ENCODE data around the gene SHROOM2.
"Not testable (repeated sequence)": the region's sequence is repeated elsewhere in the genome, so short reads cannot be mapped to it uniquely, and the experiment has no call there.

SHROOM2 gene

DNA sequence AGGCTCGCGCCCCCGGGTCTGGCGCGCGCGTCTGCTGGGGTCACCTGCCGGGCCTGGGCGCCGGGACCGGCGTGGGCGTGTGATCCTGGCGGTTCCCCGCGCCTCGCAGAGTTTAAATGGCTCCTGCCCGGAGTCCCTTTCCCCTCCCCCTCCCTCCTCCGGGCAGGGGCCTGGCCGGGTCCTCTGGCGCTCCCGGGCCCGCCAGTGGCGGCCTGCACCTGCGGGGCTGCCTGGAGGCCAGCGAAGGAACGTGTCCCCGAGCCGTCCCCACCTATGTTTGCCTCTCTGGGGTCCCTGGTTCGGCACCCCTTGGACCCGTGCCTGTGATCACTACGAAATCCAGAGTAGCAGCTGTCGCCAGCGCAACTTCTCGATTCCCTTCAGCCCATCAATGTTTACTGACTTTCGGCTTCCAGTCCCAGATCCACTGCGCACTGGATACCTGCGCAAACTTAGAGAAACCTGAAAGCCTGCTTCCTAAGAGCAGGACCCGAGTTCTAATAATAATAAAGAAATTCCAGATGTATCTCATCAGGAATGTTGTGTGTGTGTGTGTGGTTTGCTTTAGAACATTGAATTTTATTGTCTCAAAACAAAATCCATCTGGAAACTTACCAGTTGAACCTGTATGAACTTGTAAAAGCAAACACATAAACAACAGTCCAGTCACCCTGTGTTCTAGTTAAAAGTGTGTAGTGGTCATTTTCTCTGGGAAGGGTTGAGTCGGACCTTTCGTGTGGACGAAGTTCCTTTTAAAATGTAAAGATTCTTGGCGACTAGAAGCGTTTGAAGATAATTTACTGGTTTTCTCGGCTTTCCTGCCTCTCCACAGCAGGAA lies 788 bp downstream of the SHROOM2 start:
- DNase-seq = no peak

DNA sequence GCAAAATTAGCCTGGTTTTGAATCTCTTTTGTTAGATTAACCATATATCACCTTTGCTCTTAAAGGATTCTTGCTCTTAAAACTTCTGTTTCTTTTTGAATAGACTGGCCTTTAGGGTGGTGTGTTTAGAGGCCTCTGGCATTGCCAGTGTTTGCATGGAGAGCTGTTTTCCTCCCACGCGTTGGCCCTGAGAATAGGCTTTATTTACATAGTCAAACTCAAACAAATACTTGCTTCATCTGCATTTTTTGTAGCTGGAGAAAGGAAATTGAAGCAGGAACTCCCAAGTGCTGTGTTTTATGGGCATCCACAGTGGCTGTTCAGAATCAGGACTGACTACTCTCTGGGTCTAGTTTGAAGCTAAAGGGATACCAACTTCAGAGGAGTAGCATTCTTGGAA lies 2.7 kb downstream of the SHROOM2 start:
- no peak for DNase-seq

DNA sequence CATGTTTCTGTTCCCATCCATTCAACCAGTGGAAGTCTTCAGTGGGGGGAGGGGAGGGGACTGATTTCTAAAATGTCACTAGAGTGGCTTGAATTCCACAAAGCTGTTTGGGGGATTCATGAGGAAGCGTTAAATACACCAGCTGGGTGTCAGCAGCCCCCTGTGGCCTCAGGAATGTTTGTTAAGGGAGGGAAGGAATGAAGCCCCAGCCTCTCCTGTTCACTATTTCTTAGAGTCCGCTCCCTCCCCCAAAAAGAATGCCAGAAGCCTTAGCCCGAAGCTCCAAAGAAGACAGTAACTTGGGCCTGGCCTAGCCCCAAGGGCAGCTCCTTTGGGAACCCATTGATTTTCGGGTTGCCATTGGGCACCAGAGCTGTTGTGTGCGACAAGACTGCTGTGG lies 3.3 kb downstream of the SHROOM2 start:
- DNase-seq = no peak

DNA sequence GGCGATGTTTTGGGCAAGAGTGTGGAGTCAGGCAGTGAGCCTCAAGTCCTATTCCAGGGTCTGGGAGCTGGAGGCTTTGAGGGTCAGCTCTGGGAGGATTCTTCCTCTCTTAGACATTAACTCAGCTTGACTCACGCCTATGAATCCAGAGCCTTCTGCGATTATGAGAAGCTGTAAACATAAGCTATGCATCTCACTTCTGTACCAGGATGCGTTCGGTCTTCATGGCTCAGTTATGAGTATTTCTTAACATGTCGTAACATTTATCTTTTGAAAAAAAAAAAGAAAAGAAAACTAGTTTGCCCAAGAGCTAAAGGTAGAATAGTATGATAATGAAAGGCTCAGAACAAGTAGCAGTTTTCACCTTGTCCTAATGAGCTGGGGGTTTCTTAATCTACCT lies 4.6 kb downstream of the SHROOM2 start:
- no peak for DNase-seq

DNA sequence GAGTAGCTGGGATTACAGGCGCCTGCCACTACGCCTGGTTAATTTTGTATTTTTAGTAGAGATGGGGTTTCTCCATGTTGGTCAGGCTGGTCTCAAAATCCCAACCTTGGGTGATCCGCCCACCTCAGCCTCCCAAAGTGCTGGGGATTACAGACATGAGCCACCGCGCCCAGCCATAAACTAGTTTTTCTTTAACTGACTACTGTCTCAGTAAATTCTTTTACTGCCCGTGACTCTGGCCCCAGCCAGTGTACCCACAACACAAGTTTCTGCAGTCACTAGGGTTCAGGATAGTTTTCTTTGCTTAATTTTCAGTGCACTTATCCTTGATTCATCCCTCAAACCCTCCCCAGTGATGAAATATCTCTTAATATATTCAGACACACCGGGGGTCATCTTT lies 8.3 kb downstream of the SHROOM2 start:
- DNase-seq = no peak

DNA sequence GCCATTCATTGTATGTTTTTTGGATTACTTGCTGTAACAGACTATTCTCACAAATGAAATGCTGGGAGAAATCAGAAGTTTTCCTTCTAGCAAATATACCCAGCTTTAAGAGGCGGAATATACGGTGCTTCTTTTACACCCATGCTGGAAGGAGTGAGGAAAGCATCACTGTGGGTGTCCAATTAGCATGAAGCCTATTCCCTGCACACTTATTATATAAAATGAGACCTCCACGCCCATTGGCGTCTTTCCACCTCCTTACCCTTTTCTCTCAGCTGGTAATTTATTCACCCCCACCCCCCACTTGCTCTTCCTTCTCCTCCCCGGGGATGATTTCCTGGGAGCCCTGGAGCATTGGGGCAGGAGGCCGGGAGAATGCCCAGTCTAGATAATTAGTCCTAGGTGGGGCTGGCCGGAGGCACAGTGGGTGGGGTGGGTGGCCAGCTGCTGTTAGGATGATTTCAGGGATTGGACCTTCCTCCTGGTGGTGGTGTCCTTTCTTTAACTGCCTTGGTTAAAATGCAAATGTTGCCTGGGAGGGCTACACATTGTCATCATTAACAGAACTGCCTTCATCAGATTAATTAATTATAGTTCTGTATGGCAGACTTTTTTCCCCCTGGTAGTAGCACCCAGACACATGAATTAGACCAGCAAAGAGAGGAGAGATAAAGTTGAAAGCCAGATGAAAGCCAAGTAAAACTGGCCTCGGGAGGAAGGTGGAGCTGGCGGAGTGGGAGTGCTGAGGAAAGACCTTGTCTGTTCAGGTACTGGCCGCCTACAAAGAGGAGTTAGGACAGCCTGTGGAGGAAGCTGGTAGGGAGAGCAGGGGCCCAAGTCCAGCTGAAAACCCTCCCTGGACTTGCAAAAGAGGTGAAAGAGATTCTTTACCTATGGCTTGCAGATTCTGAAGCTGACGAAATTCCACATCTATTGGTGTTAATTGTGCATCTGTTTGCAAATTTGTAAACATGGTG lies 11.4 kb downstream of the SHROOM2 start:
- DNase-seq = no peak

DNA sequence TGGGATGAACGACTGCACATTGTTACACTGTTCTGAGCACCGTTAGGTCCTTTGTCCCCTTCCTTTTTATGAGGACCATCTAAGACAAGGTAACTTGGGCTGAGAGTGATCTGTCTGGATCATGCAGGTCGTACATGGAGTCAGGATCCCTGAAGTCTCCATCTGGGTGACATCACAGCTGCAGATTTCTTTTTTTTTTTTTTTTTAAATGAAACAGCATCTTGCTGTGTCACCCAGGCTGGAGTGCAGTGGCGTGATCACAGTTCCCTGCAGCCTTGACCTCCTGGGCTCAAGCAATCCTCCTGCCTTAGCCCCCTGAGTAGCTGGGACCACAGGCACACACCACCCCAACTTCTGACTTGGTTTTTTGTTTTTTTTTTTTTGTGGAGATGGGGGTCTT lies 16.5 kb downstream of the SHROOM2 start:
- DNase-seq = no peak

DNA sequence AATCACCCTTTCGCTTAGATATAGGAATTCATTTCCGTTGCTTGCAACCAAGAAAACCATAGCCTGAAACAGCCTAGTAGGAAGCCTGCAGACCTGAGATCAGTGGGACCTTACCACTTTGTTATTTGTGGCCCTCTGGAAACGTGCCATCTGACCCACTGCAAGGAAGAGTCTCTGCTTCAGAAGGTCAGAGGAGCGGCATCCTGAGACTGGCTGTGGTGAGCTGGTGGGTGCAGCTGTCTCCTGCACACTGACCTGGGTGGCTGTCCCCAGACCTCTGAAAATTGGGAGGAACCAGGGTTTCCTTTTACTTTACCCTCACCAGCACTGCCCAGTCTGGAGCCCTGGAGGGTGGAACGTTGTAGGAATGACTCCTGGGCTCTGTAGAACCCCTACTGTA lies 18.2 kb downstream of the SHROOM2 start:
- no peak for DNase-seq

DNA sequence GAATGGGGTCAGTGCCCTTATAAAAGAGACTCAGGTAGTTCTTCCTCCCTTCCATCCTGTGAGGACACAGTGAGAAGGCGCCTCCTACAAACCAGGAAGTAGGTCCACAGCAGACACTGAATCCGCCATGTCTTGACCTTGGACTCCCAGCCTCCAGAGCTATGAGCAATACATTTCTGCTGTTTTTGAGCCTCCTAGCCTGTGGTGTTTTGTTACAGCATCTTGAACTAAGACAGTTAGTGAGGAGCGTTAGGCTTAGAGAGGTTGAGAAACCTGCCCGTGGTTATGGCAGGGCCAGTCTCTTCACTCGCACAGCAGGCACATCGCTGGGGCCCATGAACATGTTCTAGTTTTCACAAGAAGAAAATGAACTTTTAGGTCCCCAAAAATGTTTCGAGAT lies 19.7 kb downstream of the SHROOM2 start:
- DNase-seq = no peak

DNA sequence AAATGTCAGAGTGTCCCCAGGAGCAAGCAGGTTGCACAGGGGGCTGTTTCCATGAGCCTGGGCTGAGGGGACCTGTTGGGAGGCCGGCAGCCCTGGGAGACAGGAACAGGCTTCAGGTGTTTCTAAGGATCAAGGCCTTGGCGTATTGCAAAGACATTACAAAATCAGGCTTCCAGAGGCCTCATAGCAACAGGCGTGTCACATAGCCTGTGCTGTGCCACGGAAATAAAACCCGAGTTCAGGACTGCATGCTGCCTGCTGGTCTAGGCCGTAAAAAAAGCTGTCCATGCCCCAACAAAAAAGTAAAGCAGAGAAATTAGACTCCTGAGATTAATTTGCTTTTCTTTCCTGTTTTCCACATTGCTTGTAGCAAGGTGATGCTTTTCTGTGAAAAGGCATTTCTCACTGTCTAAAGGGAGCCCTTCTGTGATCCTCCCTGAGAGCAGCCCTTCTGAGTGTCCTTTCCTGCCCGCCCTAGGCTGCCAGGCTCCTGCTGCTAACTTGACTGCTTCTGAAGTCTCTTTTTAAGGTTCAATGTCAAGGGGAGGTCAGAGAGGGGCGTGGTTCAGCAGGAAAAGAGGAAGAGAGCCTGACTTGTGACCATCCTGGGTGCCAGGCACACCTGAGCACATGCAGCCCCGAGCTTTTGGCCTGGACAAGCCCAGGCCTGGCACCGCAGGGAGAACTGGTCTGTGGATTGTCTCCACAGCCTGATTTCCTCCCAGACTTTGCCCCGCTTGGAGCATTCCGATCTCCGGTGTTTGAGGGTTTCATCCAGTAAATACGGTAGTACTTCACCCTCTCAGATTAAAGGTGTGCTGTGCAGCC lies 21.3 kb downstream of the SHROOM2 start:
- no peak for DNase-seq

DNA sequence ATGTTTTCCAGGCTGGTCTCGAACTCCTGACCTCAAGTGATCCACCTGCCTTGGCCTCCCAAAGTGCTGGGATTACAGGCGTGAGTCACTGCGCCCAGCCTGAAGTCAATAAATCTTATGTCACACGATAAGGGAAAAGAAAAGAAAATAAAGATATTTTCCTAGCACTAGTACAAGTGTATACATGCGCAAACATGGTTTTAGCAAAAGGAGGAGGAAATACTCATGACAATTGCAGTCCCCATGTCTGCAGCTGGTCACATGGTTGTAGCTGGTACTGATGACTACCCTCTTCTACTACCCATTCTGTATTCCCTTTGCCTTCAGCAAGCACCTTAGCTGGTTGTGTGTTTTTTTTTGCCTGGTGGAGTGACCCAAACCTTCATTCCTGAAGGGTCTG lies 23.6 kb downstream of the SHROOM2 start:
- DNase-seq = not testable (repeated sequence)

DNA sequence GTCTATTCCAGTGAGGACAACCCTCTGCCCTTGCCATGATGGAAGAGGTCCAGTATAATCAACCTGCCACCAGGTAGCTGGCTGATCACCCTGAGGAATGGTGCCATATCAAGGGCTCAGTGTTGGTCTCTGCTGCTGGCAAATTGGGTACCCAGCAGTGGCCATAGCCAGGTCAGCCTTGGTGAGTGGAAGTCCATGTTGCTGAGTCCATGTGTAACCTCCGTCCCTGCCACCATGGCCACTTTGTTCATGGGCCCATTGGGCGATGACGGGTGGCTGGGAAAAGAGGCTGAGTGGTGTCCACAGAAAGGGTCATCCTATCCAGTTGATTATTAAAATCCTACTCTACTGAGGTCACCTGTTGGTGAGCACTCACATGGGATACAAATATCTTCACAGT lies 24.9 kb downstream of the SHROOM2 start:
- not testable (repeated sequence) for DNase-seq

DNA sequence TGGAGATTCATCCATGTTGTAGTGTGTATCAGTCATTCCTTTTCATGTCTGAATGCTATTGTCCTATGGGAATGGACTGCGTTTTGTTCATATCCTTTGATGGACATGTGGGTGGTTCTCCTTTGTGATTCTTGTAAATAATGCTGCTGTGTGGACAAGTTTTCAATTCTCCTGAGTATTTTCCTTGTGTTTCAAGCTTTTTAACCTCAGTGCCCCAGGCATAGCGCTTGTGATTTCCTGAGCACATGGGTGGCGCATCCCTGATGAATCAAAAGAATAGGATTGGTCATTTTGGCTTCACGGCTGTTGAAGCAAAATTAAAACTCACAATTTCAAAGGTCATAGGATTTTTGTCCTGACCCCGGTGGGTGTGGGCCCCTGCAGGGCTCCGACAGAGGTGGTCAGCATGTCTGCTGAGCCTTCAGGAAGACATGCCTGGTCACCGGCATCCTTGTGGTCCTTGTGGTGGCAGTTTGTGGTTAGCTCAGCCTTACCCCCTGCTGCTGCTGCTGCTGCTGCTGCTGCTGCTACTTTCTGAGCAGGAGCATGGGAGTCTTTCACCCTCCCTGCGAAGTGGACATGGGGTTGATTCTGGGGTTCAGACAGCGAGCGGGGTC lies 30.0 kb downstream of the SHROOM2 start:
- no peak for DNase-seq

DNA sequence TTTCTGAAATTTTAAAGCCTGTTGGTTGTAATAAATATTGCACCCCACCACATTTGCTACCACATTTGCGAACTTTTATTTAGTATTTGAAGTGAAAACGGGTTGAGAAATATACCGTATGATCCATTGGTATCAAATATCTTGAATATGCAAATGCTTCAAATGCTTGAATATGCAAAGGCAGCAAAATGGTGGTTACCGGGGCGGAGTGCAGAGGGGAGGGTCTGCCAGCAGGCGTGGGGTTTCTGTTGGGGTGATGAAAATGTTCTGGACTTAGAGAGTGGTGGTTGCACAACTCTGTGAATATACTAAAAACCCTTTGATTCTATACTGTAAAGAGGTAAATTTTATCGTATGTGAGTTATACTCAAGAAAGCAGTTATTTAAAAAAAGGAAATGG lies 35.3 kb downstream of the SHROOM2 start:
- no peak for DNase-seq

DNA sequence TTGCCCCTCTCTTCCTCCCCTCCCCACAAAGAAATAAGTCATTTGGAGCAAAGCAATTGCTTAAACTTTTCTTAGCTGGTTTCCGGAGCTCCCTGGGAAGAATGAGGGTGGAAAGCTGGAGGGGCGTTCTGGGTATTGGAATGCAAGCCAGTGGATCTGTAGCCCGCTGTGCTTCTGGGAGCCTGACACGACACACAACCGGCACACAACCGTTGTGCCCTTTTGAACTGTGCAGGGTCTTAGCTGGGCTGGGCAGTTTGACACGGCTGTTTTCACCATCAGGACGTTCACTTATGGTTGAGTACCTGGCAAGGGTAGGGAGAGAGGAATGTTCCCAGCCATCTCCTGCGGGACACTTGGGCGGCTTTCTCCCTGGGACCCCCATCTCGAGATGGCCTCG lies 38.3 kb downstream of the SHROOM2 start:
- DNase-seq = no peak

DNA sequence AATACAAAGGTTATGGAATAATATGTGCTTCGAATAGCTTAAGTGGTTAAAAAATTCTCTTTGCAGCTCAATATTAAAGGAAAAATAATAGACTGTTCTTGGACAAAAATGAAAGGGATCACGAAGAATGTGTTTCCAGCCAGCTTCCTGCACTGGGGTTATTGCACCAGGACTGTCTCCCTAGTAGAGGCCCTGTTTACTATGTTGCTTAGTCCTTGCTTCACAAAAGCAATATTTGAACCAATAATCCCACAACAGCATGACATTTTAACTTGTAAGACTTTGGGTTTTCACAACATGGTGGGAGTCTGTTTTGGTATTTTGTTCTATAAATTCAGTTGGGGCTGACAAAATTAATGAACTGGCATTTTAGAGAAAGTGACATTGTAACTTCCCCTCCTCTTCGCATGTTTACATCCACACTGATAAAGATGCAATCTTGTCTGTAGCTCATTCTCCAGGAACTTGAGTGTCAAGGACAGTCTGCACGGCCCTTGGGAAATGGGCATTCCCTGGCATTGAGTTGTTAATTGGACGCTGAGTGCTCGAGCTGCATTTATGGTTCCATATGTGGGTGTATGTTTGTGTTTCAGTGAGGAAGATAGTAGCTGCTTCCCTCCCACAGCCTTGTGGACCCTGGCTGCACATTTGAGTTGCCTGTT lies 39.0 kb downstream of the SHROOM2 start:
- DNase-seq = no peak

DNA sequence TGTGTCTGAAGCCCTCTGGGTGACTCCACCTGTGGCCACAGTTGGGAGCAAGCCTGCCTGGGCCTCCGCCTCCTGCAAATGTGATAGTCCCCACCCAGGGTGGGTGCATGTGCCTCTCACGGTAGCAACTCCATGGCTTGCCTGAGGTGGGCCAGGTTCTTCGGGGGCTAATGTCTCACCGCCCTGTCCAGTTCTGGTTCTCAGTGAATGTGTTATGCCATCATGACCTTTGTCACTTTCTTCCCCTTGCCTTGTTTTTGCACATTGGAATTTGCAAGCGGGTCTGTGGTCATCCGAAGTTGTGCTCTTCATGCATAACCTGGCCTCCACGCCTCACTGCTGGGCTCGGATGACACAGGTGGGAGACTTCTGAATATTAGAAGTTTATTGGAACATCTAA lies 39.7 kb downstream of the SHROOM2 start:
- no peak for DNase-seq

DNA sequence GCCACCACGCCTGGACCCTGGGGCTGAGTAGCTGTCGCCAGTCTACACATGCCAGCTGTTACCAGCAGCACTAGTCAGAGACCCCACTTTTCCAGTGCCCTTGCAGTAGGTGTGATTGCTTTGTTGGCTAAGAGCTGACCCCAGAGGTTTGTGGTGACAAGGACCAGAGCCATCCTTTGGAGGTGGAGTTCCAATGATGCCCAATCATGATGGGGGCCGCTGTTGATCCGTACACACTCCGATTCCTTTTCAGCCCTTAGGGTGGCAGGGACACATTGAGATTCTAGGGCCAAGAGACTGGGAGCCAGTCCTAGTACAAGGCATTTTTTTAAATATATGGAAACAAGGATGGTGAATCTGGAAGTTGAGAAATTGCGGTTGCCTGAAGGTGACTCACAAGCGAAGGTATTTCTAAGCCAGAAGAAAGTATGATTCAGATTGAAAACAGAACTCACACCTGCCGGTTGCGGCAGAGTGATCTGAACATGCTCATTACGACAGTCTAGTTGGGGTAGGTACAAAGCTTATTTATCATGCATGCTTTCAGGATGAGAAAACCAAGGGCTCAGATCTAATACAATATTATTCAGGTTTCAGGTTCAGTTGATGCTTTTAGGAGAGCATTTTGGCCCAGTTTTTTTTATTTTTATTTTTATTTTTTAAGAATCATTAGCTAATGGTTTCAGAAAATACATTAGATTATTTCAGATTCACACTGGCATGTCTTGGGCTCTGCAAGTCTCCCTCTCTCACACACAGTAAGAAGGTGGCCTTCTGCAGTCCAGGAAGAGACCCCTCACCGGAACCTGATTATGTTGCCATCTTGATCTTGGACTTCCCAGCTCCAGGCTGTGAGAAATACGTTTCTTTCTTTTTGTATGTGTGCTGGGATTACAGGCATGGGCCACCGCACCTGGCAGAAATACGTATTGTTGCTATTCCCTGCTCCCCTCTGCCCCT lies 43.4 kb downstream of the SHROOM2 start:
- no peak for DNase-seq

DNA sequence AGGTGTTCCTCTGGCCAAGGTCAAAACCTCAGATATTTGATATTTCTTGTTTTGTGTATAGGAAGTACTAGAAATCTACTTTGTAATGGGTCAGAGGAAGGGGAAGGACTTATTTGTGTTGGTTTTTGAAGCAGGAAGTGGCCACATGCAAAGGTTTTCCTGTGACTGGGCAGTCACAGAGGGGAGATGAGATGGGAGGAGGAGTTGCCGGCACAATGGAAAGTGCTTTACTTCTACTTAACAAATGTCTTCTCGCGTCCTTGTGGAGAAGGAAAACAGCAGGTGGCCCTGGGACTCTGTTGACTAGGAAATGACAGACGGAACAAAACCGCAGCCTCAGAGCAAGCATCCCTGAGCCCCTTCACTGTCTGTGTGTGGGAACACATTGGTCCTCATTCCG lies 46.6 kb downstream of the SHROOM2 start:
- no peak for DNase-seq

DNA sequence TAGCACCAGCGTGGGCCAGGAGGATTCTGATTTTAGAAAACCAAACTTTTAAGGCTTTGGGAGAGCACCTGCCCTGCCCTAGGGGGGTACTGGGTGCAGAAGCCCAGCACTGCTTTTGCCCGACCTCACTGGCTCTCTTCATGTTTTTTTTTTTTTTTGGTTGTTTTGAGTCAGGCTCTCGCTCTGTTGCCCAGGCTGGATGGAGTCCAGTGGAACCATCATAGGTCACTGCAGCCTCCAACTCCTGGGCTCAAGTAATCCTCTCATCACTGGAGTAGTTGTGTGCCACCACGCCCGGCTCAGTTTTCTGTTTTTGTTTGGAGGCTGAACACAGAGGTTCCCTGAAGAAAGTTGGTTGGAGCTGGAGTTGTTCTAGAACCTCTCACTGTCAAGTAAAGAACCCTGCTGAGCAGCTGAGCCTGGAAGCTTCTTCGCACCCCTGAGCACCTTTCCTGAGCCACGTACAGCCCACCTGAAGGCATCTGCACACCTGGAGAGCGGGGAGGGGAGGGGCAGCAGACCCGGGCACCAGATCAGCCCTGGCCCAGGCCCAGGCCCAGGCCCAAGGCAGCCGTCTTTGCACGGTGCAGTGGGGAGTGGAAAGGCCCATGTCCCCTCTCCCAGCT lies 49.5 kb downstream of the SHROOM2 start:
- DNase-seq = no peak
